GM19395 (cell line): ENCODE data around the gene NUP210L.

Experiments used
- ATAC-seq: cut with Tn5 transposase; IDR thresholded peaks from one replicate; pipeline ENCODE4 v1.9.1; 2021; ENCODE audit warnings: mild to moderate bottlenecking, moderate library complexity; ENCODE audit not compliant: unreplicated experiment

The NUP210L gene

DNA sequence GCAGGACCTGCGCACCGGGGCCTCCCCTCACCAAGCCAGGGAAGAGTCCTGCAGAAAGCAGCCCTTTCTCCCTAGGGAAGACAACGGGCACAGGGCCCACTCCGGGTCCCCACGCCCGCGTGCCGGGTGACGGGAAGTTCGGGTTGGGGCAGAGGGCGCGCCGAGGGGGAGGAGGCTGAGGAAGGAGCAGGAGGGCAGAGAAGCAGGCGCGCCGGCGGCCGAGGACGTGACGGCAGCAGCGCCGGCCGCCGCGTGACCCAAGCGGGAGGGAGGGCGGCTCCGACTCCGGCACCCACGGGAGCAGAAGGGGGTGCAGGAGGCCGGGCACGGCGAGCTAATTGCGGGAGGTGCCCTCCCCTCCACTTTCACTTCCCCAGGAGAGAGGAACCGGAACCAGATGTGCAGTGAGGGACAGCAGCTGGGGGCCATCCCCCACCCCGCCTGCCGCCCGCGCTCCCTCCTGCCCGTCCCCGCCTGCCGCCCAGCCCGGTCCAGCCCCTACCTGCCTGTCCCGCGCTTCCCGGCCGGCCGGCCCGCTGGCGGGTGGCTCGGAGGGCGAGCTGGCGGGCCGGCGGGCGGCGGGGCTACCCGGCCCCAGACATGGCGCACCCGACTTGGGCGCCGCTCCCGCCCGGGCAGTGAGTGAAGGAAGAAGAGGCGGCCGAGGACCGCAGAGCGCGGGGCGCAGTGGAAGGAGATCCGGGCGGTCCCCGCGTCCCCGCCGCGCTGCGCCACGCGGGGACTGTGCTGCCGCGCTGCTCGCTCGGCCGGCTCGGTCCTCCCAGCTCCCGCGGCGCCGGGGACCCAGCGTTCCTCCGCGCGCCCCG lies 208.9 kb downstream of the NUP210L start:
- ATAC-seq = peak; percentile 71

DNA sequence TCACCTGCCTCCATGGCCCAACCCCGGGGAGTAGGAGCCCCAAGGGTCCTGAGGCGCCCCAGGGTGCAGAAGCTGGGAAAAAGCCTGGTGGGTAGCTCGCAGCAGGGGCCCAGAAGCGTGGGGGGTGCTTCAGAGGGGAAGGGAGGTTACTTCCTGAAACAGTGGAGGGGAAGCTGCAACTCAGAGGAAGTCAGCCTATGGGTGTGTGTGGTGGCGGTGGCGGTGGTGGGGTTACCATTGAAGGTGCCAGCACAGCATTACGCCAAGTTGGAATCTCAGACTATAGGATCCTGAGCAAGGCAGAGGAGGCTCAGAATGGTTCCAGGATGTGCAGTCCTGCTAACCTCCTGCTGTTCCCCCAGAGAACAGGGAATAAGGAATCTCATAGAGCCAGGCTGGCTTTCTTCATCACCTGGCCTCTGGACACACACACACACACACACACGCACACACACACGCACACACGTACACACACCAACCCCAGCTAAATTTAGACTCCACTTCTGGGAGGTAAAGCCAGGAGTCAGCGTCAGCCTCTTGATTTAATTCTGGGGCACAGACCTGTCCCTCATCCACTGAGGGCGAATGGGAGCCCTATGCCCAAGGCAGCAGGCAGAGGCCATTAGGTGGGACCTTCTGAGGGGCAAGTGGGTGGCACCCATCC lies 209.6 kb downstream of the NUP210L start:
- peak; percentile 40 for ATAC-seq

DNA sequence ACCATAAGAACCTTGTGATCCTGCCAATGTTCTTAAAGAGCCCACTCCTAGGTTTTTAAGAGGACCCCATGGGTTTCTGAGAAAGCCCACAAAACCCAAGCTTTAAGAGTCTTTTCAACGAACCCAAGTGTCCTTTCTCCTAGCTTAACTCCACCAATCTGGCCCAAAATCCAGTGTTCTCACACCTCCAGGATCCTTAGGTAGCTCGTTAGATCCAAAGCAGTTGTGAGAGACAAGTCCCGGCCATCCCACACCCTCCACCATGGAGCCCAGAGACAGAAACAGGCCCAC lies 210.1 kb downstream of the NUP210L start:
- ATAC-seq = no peak

DNA sequence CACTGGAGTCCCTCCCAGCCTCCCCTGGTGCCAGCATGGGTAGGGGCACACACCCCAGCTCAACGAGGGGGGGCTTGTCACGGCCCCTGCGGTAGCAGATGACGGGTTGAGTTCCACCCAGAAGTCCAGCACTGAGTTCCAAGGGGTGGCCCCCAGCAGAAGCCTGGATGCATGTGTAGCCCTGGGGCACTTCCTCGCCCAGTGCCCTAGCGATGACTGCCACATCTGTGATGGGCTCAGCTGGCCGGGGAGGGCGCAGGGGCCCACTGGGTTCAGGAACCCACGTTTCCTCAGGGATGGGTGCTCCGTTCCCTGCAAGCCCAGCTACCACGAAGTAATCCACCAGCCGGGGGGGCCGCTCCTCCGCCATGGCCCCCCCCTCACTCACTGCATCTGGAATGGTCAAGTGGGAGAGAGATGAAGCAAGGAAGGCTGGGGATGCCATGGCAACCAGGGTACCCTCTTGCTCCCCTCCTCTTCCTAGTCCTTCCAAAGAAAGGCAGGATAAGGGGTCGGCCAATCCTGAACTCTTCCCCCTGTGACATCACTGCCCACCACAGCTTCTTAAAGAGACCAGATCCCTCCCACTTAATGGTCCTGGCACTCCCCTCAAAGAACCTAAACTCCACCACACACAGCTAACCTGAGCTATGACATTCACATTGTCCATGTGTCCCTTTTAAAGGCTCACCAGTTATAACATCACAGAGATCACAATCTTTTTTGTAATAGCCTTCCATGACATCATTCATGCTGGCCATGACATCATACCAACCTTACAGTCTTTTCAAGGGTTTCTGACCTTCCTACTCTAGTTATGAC lies 210.7 kb downstream of the NUP210L start:
- ATAC-seq = no peak

DNA sequence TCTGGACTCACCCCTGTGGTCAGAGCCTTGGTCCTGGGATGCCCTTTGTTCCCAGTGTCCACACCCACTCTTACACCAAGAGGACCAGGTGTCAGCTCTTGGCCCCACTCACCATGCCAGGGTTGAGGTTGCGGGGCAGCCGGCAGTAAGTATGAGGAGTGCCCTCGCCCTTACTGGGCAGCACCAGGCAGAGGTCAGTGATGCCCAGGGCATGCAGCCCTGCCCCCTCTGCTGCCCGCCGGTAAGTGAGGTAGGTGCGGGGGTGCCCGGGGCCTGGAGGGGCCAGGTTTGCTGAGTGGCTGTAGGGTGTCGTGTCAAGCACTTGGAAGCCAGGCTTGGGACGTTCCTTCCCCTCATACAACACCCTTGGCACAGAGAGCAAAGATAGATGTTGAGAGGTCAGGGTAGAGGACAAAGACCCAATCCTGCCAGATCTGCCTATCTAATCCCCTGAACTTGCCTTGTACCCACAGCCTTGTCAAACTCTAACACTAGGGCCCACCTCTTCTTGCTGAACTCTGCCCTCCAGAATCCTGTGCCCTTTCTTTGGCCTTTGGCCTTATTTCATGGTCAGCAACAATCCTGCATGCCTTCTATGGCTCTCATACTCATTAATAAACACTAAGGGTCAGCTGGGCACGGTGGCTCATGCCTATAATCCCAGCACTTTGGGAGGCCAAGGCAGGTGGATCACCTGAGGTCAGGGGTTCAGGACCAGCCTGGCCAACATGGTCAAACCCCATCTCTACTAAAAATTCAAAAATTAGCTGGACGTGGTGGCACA lies 211.9 kb downstream of the NUP210L start:
- no peak for ATAC-seq
